Karpas-422 (cell line): ENCODE results near the gene ZDHHC11. TPM values are rescaled to one million over a fixed set of nuclear protein-coding genes. Genes with fewer than 3 reads are reported as not detected.
"Not testable (repeated sequence)": the region's sequence is repeated elsewhere in the genome, so short reads cannot be mapped to it uniquely, and the experiment has no call there.

Experiments
- DNase-seq: peaks from one replicate; pipeline ENCODE4 v3.0.0-alpha.2; 2015
- H2AFZ ChIP-seq: fragments of 200-600 bp; sonication (generic); 2 replicates; pipeline ENCODE4 v1.6.1; 2014; ENCODE audit warnings: antibody characterized with exemption, low read length, mixed read lengths
- H3K27ac ChIP-seq: fragments of 200-600 bp; sonication (generic); 2 replicates; pipeline ENCODE4 v1.5.1; 2014; ENCODE audit warnings: mild to moderate bottlenecking, low read length, moderate library complexity
- H3K27me3 ChIP-seq: fragments of 200-600 bp; sonication (generic); 2 replicates; pipeline ENCODE4 v1.6.1; 2014; ENCODE audit warnings: low read length, mixed read lengths
- H3K36me3 ChIP-seq: fragments of 200-600 bp; sonication (generic); 2 replicates; pipeline ENCODE4 v1.6.1; 2014; ENCODE audit warnings: low read length, mixed read lengths; ENCODE audit not compliant: insufficient read depth
- H3K4me1 ChIP-seq: fragments of 200-600 bp; sonication (generic); 2 replicates; pipeline ENCODE4 v1.6.1; 2014; ENCODE audit warnings: mild to moderate bottlenecking, low read length, mixed read lengths
- H3K4me2 ChIP-seq: fragments of 200-600 bp; sonication (generic); 2 replicates; pipeline ENCODE4 v1.6.1; 2014; ENCODE audit warnings: low read length, low read depth, mild to moderate bottlenecking; ENCODE audit not compliant: poor library complexity, severe bottlenecking
- H3K4me3 ChIP-seq: fragments of 200-600 bp; sonication (generic); 2 replicates; pipeline ENCODE4 v1.5.1; 2014; ENCODE audit warnings: mild to moderate bottlenecking, antibody characterized with exemption, low read length, mixed read lengths
- H3K79me2 ChIP-seq: fragments of 200-600 bp; sonication (generic); 2 replicates; pipeline ENCODE4 v1.6.1; 2014; ENCODE audit warnings: mild to moderate bottlenecking, low read length, mixed read lengths
- H3K9ac ChIP-seq: fragments of 200-600 bp; sonication (generic); 2 replicates; pipeline ENCODE4 v1.6.0; 2014; ENCODE audit warnings: low read length
- H3K9me2 ChIP-seq: fragments of 200-600 bp; sonication (generic), shearing (Covaris generic); replicated peaks from 2 replicates; pipeline ENCODE4 v1.6.0; 2014; ENCODE audit warnings: mild to moderate bottlenecking, low read length, moderate library complexity; ENCODE audit not compliant: insufficient read depth
- H3K9me3 ChIP-seq: fragments of 300-700, 200-600 bp; sonication (generic); 2 replicates; pipeline ENCODE4 v1.6.1; 2014; ENCODE audit warnings: low read length, mixed read lengths
- H4K20me1 ChIP-seq: fragments of 200-600 bp; sonication (generic); 2 replicates; pipeline ENCODE4 v1.6.1; 2014; ENCODE audit warnings: mild to moderate bottlenecking, antibody characterized with exemption, low read length, low read depth; ENCODE audit not compliant: insufficient read depth
- total RNA-seq: library from RNA; depleted of rRNA; stranded (reverse); fragments of >200 nt; shearing (Covaris generic); gene quantifications from 2 replicates; pipeline ENCODE4 v1.2.3, GENCODE V29; 2014; ENCODE audit warnings: low replicate concordance

ZDHHC11 gene
- total RNA-seq, 1 experiment from 2014 or later: 10.8 TPM

DNA sequence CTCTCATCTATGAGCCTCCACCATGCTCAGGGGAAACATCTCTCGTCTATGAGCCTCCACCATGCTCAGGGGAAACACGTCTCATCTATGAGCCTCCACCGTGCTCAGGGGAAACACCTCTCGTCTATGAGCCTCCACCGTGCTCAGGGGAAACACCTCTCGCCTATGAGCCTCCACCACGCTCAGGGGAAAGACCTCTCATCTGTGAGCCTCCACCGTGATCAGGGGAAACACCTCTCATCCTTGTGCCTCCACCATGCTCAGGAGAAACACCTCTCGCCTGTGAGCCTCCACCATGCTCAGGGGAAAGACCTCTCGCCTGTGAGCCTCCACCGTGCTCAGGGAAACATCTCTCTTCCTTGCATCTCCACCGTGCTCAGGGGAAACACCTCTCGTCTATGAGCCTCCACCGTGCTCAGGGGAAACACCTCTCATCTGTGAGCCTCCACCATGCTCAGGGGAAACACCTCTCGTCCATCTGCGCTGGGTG is 96.6 kb downstream of the ZDHHC11 start:
- not testable (repeated sequence) for H3K9ac ChIP-seq, H3K79me2 ChIP-seq, H4K20me1 ChIP-seq, H3K9me2 ChIP-seq, H3K36me3 ChIP-seq, H2AFZ ChIP-seq, H3K4me3 ChIP-seq, H3K9me3 ChIP-seq, H3K27ac ChIP-seq, H3K4me1 ChIP-seq, H3K27me3 ChIP-seq, H3K4me2 ChIP-seq
- peak; percentile 39 for DNase-seq

- H3K27ac ChIP-seq, H3K27me3 ChIP-seq, H2AFZ ChIP-seq, DNase-seq, H3K4me1 ChIP-seq, H3K9me3 ChIP-seq, H3K79me2 ChIP-seq, H3K9ac ChIP-seq, H3K9me2 ChIP-seq, H4K20me1 ChIP-seq, H3K4me2 ChIP-seq, H3K4me3 ChIP-seq, H3K36me3 ChIP-seq: not testable (repeated sequence)
Measured at GRCh38 chr5:753567-754142, 97.1 kb downstream of the ZDHHC11 start.

- not testable (repeated sequence) for H3K9ac ChIP-seq, H3K9me2 ChIP-seq, H3K27me3 ChIP-seq, H3K4me3 ChIP-seq, H3K36me3 ChIP-seq, H2AFZ ChIP-seq, H3K79me2 ChIP-seq, H3K27ac ChIP-seq, H3K9me3 ChIP-seq, H3K4me2 ChIP-seq, H3K4me1 ChIP-seq, H4K20me1 ChIP-seq
- DNase-seq: peak; percentile 22
Measured at GRCh38 chr5:752532-753115, 98.2 kb downstream of the ZDHHC11 start.

DNA sequence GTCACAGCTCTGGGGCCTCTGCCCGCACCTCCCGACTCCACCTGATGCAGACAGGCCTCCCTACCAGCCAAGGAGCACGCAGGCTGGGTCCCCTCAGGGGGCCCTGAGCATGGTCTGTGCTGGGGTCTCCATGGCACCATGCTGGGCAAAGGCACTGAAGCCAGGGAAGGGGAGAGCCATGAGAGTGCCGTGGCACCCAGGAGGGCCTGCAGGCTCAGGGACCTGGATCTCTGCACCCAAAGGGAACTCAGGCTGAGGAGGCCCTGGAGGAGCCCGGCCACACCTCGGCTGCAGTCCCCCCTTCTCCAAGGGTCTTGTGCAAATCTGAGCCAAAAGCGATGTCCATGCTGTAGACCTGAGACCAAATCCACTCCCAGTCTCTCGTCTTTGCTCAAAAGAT is 98.8 kb downstream of the ZDHHC11 start:
- H3K79me2 ChIP-seq, H3K4me3 ChIP-seq, H3K9ac ChIP-seq, H3K27ac ChIP-seq, H3K4me1 ChIP-seq, H4K20me1 ChIP-seq, H3K9me2 ChIP-seq, H3K27me3 ChIP-seq, DNase-seq, H3K36me3 ChIP-seq, H3K9me3 ChIP-seq, H3K4me2 ChIP-seq, H2AFZ ChIP-seq: not testable (repeated sequence)

GRCh38 chr5:751496-751895 is 99.3 kb downstream of the ZDHHC11 start:
- no peak overlapping the region for H2AFZ ChIP-seq
- H3K36me3 ChIP-seq: no peaks in the 10 kb centered on the region
- no peaks in the 10 kb centered on the region for H3K4me1 ChIP-seq
- no peak overlapping the region for H3K4me2 ChIP-seq
- H3K9ac ChIP-seq: no peak overlapping the region
- no peak for DNase-seq
- H3K9me2 ChIP-seq: no peaks in the 10 kb centered on the region
- no peaks in the 10 kb centered on the region for H3K27me3 ChIP-seq
- no peak overlapping the region for H3K4me3 ChIP-seq
- H4K20me1 ChIP-seq: no peaks in the 10 kb centered on the region
- no peaks in the 10 kb centered on the region for H3K9me3 ChIP-seq
- H3K27ac ChIP-seq: no peak overlapping the region
- no peaks in the 10 kb centered on the region for H3K79me2 ChIP-seq

- H3K9me2 ChIP-seq, H3K4me2 ChIP-seq, H3K9me3 ChIP-seq, H3K79me2 ChIP-seq, H3K36me3 ChIP-seq, H2AFZ ChIP-seq, DNase-seq, H4K20me1 ChIP-seq, H3K4me1 ChIP-seq, H3K27me3 ChIP-seq, H3K4me3 ChIP-seq, H3K27ac ChIP-seq, H3K9ac ChIP-seq: not testable (repeated sequence)
Measured at GRCh38 chr5:750226-750625, 100.6 kb downstream of the ZDHHC11 start.

DNA sequence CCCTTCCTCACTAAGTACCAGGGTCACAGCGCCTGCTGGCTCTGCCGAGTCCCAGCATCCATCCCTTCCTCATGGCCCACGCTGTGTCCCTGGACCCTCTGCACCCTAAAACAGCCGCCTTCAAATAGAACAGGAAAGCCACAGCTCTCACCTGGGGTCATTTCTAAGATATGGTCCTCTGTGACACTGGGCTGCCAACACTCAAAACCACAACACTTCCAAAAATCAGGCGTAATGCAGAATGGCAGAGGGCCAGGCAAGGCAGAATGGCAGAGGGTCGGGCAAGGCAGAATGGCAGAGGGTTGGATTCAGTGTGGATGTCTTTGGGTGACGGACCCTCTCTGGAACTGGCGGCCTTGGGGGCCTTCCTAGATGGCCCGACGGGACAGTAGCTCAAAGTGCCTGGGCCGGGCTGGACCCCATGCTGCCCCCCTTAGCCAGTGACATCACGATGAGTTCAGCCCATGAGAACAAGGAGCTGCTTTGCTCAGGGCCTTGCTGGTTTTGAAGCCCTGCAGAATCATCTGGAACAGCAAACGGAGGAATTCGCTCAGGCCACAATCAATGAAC is 101.6 kb downstream of the ZDHHC11 start:
- Histone ChIP-seq H3K4me1 (no peaks in the 10 kb centered on the region), H3K36me3 (no peaks in the 10 kb centered on the region), H3K79me2 (no peaks in the 10 kb centered on the region), H3K4me2 (no peak overlapping the region), H3K9me2 (no peaks in the 10 kb centered on the region), H4K20me1 (no peaks in the 10 kb centered on the region), H3K9me3 (no peaks in the 10 kb centered on the region), H3K27ac (no peak overlapping the region), H2AFZ (no peak overlapping the region), H3K4me3 (no peak overlapping the region), H3K9ac (no peak overlapping the region), H3K27me3 (no peaks in the 10 kb centered on the region)
- no peak for DNase-seq

- H3K9ac ChIP-seq, H3K27me3 ChIP-seq, H3K4me1 ChIP-seq, DNase-seq, H3K27ac ChIP-seq, H3K4me3 ChIP-seq, H3K79me2 ChIP-seq, H3K9me2 ChIP-seq, H3K4me2 ChIP-seq, H2AFZ ChIP-seq, H3K9me3 ChIP-seq, H3K36me3 ChIP-seq, H4K20me1 ChIP-seq: not testable (repeated sequence)
Measured at GRCh38 chr5:748011-748980, 102.5 kb downstream of the ZDHHC11 start.
